Cardiac muscle cell (in vitro differentiated cells and primary cell): Measurements from ENCODE around the gene RMND5A. TPM values are rescaled to one million over a fixed set of nuclear protein-coding genes. Genes with fewer than 3 reads are reported as not detected.

Experiments used
- DNase-seq, 2 donors: peaks; one replicate each; pipeline versions ENCODE4 v3.0.0 to v3.0.0-alpha.2; 2010 to 2017; ENCODE audit warnings: low read depth in 1 of 2, low spot score in 1 of 2
- H3K27ac ChIP-seq: fragments of 200-600 bp; sonication (generic); 2 replicates; pipeline ENCODE4 v1.5.1; 2016
- H3K27me3 ChIP-seq: fragments of 200-600 bp; sonication (generic); 2 replicates; pipeline ENCODE4 v1.6.0; 2016; ENCODE audit warnings: control low read depth
- H3K36me3 ChIP-seq: fragments of 200-600 bp; sonication (generic); 2 replicates; pipeline ENCODE4 v1.5.1; 2016; ENCODE audit warnings: control low read depth
- H3K4me1 ChIP-seq: fragments of 200-600 bp; sonication (generic); 2 replicates; pipeline ENCODE4 v1.8.1; 2017; ENCODE audit warnings: low read depth, mild to moderate bottlenecking, mixed run types
- H3K4me3 ChIP-seq: fragments of 200-600 bp; sonication (generic); 2 replicates; pipeline ENCODE4 v1.5.1; 2016; ENCODE audit warnings: mild to moderate bottlenecking
- H3K9me3 ChIP-seq: fragments of 200-600 bp; sonication (generic); 2 replicates; pipeline ENCODE4 v1.5.1; 2017; ENCODE audit warnings: low read depth, mild to moderate bottlenecking, control low read depth
- polyA plus RNA-seq: library from polyadenylated mRNA; unstranded; fragments of >200 nt; fragmentation: Nextera tagmentation; extraction: Ambion mirVana; gene quantifications from 2 replicates; pipeline ENCODE4 v1.2.1, GENCODE V29; 2016
- total RNA-seq: library from RNA; depleted of rRNA; stranded (reverse); fragments of >200 nt; gene quantifications from 2 replicates; pipeline ENCODE4 v1.2.3, GENCODE V29; 2016
- TF ChIP-seq, protein P1 (sequence below): IDR thresholded peaks from 2 replicates; pipeline ENCODE4 v1.5.1; 2012; ENCODE audit warnings: low read depth, mild to moderate bottlenecking, low read length

The RMND5A gene
- total and polyA plus RNA-seq, 2 experiments from 2014 or later = 30.8 to 63.4 TPM

DNA sequence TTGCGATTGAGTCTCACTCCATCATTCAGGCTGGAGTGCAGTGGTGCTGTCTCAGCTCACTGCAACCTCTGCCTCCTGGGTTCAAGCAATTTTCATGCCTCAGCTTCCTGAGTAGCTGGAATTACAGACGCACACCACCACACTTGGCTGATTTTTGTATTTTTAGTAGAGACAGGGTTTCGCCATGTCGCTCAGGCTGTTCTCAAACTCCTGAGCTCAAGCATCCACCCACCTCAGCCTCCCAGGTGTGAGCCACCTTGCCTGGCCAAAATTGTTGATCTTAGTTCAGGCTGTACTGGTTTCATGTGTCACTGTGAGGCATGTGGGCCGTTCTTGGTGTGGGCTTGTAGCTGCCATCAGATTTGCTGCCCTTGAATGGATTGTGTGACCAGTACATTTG lies 52.5 kb downstream of the RMND5A start:
- TF ChIP-seq, protein P1, sequence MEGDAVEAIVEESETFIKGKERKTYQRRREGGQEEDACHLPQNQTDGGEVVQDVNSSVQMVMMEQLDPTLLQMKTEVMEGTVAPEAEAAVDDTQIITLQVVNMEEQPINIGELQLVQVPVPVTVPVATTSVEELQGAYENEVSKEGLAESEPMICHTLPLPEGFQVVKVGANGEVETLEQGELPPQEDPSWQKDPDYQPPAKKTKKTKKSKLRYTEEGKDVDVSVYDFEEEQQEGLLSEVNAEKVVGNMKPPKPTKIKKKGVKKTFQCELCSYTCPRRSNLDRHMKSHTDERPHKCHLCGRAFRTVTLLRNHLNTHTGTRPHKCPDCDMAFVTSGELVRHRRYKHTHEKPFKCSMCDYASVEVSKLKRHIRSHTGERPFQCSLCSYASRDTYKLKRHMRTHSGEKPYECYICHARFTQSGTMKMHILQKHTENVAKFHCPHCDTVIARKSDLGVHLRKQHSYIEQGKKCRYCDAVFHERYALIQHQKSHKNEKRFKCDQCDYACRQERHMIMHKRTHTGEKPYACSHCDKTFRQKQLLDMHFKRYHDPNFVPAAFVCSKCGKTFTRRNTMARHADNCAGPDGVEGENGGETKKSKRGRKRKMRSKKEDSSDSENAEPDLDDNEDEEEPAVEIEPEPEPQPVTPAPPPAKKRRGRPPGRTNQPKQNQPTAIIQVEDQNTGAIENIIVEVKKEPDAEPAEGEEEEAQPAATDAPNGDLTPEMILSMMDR = no peak
- Histone ChIP-seq H3K9me3 (no peaks in the 10 kb centered on the region), H3K4me3 (no peak overlapping the region), H3K36me3 (peaks cover 31% of the 10 kb centered on the region), H3K27ac (no peak overlapping the region), H3K4me1 (peaks cover 22% of the 10 kb centered on the region), H3K27me3 (no peaks in the 10 kb centered on the region)
- no peak for DNase-seq

DNA sequence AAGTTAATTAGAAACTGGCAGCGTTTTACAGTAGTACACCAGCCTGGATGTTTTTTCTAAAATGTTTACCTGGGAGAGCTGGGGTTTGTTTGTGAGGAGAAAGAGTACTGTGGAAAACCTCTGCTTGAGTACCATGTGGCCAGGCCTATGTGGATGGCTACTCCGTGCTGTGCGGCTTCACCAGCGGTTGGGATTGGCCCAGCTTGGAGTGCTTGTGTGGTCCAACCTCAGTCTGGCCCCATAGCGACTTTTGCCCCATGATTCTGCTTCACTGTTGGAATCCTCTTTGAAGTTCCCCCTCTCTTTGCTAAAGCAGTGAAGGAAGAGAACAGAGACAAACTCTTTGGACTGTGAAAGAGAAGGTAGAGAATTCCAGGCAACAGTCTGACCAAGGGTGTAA lies 54.8 kb downstream of the RMND5A start:
- peaks cover 25% of the 10 kb centered on the region for H3K36me3 ChIP-seq
- H3K9me3 ChIP-seq = no peaks in the 10 kb centered on the region
- H3K4me3 ChIP-seq = no peak overlapping the region
- H3K27me3 ChIP-seq = no peaks in the 10 kb centered on the region
- DNase-seq = no peak
- H3K4me1 ChIP-seq = peaks cover 22% of the 10 kb centered on the region
- H3K27ac ChIP-seq = peak overlapping the region; percentile 48
- TF ChIP-seq, protein P1 = no peak

DNA sequence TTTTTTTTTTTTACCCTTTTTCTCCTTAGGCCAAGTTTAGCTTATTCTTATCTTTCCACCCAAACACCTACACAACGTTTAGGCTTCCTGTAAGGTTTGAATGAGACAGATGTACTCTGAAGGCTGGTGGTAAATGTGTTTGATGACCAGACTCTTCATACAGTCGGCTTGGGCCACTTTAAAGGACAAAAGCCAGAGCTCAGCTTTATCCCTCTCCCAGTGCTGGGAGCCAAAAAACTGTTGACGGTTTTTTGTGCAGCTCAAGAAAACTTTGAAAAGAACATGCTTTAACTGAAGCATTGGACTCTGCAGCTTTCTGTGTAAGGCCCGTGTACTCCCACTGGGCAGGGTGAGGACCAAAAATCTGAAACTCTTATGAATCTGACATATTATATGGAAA lies 55.2 kb downstream of the RMND5A start:
- no peaks in the 10 kb centered on the region for H3K27me3 ChIP-seq
- peaks cover 22% of the 10 kb centered on the region for H3K4me1 ChIP-seq
- H3K9me3 ChIP-seq = no peaks in the 10 kb centered on the region
- no peak overlapping the region for H3K4me3 ChIP-seq
- TF ChIP-seq, protein P1 = no peak
- H3K27ac ChIP-seq = peak overlapping the region; percentile 71
- DNase-seq = peak in 1 of 2 donors; percentile 62
- H3K36me3 ChIP-seq = peaks cover 21% of the 10 kb centered on the region

DNA sequence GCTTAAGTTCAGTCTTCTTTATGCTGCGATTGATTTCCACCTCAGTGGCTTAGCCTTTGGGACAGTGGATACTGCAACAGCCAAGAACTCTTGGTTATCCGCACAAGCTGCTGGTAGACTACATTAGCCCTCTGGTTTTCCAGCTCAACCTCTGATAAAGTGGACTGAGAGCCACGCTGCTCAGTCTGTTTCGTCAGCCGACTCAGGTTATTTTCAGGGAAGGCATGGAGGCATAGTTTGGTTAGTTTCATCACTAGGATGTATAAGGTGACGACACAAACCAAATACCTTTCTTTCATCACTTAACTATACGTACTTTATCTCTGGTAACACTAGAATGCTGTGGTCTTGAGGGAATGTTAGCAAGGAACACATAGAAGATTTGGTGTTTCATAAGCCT lies 56.4 kb downstream of the RMND5A start:
- TF ChIP-seq, protein P1 = no peak
- Histone ChIP-seq H3K27me3 (no peaks in the 10 kb centered on the region), H3K27ac (peak overlapping the region; percentile 71), H3K36me3 (peaks cover 19% of the 10 kb centered on the region), H3K4me3 (no peak overlapping the region), H3K9me3 (no peaks in the 10 kb centered on the region), H3K4me1 (peaks cover 22% of the 10 kb centered on the region)
- peak in 1 of 2 donors; percentile 63 for DNase-seq

DNA sequence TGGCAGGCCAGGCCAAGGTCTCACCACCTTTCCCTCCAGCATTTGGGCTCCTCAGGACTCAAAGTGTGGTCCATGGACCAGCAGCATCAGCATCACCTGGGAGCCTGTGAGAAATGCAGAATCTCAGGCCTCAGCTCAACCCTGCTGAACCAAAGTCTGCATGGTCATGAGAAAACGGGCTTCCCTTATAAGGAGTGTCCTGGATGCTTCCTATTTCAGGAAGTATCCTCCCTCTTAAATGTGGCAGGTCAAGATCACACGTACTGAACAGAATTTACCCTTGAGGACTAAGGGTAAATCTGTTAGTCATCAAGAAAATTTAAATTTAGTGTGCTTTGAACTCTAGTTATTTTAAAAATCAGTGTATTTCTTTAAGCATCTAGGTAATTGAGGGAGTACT lies 58.9 kb downstream of the RMND5A start:
- H3K36me3 ChIP-seq = no peaks in the 10 kb centered on the region
- H3K4me1 ChIP-seq = peaks cover 29% of the 10 kb centered on the region
- TF ChIP-seq, protein P1 = no peak
- no peak overlapping the region for H3K4me3 ChIP-seq
- no peaks in the 10 kb centered on the region for H3K9me3 ChIP-seq
- H3K27me3 ChIP-seq = no peaks in the 10 kb centered on the region
- no peak for DNase-seq
- no peak overlapping the region for H3K27ac ChIP-seq

DNA sequence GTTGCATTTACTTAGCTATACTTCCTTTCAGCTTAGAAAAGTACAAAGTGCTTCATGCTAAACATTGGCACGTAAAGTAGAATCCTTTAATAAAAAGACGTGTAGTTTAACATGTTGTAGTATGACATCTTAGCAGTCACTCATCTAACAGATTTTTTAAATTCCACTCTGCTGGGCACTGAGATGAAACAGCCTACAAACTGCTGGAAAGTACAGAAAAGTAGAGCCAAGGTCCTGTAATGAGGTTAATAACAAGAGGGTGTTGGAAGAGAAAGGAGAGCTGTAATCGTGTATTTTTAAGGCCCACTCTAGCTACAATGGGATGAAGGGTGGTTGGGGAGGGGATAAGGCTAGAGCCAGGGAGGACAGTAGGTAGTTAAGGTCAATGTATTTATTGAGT lies 59.9 kb downstream of the RMND5A start:
- Histone ChIP-seq H3K36me3 (no peaks in the 10 kb centered on the region), H3K27ac (no peak overlapping the region), H3K9me3 (no peaks in the 10 kb centered on the region), H3K4me3 (no peak overlapping the region), H3K27me3 (peaks cover 4% of the 10 kb centered on the region), H3K4me1 (peaks cover 25% of the 10 kb centered on the region)
- no peak for DNase-seq
- TF ChIP-seq, protein P1 = no peak
